ENCODE measurements around the gene PPP1CA.
A peak's percentile ranks its signal among the peaks of the same experiment; 100 is the strongest.

The PPP1CA gene

DNA sequence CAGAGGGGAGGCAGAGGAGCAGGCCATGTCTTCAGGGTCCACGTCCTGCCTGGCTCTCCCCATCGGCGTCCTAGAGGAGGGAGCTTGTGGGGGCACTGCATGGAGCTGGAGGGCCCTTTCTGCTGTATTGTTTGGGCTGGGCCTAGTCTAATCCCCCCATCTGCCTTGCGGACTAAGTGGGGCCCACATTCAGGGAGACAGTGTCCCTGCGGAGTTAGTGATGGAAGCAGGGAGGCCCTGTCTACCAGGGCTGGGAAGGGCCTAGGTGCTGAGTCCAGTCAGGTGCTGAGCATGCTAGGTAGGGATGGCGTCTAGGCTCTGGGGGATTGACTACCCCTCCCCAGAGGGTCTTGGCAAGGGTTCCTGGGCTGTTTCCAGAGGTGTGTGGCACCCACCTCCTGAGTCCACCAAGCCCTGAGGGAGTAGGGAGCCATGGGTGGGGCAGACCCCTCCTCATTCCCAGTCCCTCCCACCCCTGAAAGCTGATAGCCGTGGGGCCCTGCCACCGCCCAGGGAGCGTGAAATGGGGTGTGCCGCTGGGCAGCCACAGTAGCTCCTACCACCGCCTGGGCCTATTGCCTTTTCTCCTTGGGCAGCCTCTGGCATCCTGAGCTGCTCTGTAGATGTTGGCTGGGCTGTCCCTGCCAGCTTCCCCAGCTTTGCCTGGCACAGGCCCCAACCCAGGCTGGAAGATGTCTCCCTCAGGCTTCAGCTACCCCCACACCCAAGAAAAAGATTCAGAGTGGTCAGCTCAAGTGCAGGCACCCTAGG, 46.5 kb downstream of the PPP1CA start:
- Mint-ChIP-seq H3K27me3 (no peaks in the 10 kb centered on the region), H3K9me3 (no peaks in the 10 kb centered on the region), H3K27ac (ENCODE audit: low read depth) (no peak overlapping the region), H3K36me3 (ENCODE audit: insufficient read depth) (peaks cover 7% of the 10 kb centered on the region), H3K4me3 (no peak overlapping the region), H3K4me1 (peaks cover 47% of the 10 kb centered on the region)
- no peak for ATAC-seq (replicated peaks; ENCODE audit: extremely low read depth, poor library complexity, severe bottlenecking)
- DNase-seq (ENCODE audit: low spot score in 2 of 2), result no peak

DNA sequence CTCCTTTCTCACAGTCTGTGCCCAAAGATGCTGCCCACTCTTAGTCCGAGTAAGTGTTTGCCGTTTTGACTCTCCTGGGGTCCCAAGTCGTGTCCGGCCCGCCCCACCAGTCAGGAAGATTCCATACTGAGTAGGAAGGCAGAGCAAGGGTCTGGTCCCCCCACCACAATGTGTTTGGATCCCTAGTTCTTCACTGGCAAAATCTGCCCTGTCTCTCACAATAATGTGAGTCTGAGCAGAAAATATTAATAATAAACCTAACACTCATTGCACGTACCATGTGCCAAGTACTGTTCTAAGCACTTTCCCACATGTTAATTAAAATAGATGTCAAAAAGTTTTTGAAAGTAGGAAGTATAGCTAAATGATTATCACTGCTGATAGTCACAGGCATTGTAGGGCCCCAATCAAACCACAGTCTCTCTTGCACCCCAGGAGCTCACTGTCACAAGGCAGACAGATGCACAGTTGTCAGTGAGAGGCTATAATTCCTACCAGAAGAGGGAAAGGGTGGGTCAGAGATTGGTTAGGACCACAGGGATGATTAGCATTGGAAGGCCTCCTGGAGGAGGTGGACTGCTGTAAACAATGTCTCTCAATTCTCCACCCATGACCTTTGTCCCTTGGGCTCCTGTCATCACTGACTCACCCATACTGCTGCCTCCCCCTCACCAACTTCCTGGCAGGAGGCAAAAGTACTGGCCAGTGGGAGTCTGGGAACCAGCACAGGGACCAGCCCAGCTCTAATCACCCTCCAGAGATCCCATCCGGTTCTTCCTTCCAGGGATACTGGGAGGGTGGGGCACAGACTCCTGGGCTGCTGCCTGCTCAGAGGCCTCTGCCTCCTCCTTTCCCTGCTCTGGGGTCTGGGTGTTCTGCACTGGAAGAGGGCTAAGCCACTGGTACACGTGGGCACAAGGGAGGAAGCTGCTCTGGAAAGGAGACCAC, 47.3 kb downstream of the PPP1CA start:
- H3K9me3 Mint-ChIP-seq, result no peaks in the 10 kb centered on the region
- DNase-seq (ENCODE audit: low spot score in 2 of 2), result no peak
- peaks cover 54% of the 10 kb centered on the region for H3K4me1 Mint-ChIP-seq
- H3K27me3 Mint-ChIP-seq, result no peaks in the 10 kb centered on the region
- peak overlapping the region; percentile 98 for H3K27ac Mint-ChIP-seq (ENCODE audit: low read depth)
- H3K4me3 Mint-ChIP-seq, result peak overlapping the region; percentile 89
- peaks cover 7% of the 10 kb centered on the region for H3K36me3 Mint-ChIP-seq (ENCODE audit: insufficient read depth)
- ATAC-seq (replicated peaks; ENCODE audit: extremely low read depth, poor library complexity, severe bottlenecking), result no peak

- H3K4me1 Mint-ChIP-seq, result peaks cover 58% of the 10 kb centered on the region
- no peaks in the 10 kb centered on the region for H3K27me3 Mint-ChIP-seq
- no peaks in the 10 kb centered on the region for H3K9me3 Mint-ChIP-seq
- DNase-seq (ENCODE audit: low spot score in 2 of 2) (peak; percentile 89 to 90), ATAC-seq (replicated peaks; ENCODE audit: extremely low read depth, poor library complexity, severe bottlenecking) (peak; percentile 89)
- H3K4me3 Mint-ChIP-seq, result peak within 1 kb of the TSS; percentile 89
- H3K27ac Mint-ChIP-seq (ENCODE audit: low read depth), result peak within 1 kb of the TSS; percentile 98
- H3K36me3 Mint-ChIP-seq (ENCODE audit: insufficient read depth), result peaks cover 7% of the 10 kb centered on the region
Observed at GRCh38 chr11:67353317-67354074, 48.2 kb downstream of the PPP1CA start, which contains the start of gene POLD4. Gene POLD4 (minus strand): TSS chr11:67353546. CDS start chr11:67353399, 147 bp downstream.

DNA sequence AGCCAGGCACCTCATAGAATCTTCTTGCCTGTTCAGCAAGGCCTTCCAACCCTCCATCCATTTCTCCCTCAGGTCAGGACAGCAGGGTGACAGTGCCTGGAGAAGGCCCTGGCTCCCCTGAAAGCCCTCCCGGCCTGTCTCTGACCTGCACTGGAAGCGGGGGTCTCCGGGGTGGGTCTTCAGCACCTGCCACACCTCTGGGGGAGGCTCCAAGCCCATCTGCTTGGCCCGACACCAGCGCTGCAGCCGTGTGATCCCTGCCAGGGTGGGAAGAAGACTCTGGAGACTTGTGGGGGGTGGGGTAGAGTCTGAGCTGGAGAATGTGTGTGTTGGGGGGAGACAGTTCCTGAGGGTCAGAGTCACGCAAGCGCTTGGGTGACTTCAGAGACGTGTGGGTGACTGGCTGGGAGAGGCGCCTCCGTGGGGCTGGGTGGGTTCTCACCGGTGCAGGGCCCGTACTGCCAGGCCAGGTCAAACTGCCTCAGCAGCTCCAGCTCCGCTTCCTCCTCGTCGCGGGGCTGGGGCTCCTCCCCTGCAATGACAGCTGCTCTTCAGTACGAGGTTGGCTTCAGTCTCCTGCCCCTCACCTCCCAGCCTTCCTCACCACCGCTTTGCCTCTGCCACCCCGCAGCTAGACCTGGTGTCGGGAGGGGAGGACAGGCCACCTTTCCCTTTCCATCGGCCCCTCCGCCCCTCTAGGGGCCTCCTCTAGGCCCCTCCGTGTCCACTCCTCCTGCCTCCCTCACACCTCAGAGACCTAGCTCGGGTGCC, 48.9 kb downstream of the PPP1CA start:
- peaks cover 53% of the 10 kb centered on the region for H3K4me1 Mint-ChIP-seq
- peaks cover 7% of the 10 kb centered on the region for H3K36me3 Mint-ChIP-seq (ENCODE audit: insufficient read depth)
- peak overlapping the region; percentile 98 for H3K27ac Mint-ChIP-seq (ENCODE audit: low read depth)
- peak; percentile 74 for ATAC-seq (replicated peaks; ENCODE audit: extremely low read depth, poor library complexity, severe bottlenecking)
- DNase-seq (ENCODE audit: low spot score in 2 of 2), result no peak
- H3K27me3 Mint-ChIP-seq, result no peaks in the 10 kb centered on the region
- peak overlapping the region; percentile 89 for H3K4me3 Mint-ChIP-seq
- H3K9me3 Mint-ChIP-seq, result no peaks in the 10 kb centered on the region

DNA sequence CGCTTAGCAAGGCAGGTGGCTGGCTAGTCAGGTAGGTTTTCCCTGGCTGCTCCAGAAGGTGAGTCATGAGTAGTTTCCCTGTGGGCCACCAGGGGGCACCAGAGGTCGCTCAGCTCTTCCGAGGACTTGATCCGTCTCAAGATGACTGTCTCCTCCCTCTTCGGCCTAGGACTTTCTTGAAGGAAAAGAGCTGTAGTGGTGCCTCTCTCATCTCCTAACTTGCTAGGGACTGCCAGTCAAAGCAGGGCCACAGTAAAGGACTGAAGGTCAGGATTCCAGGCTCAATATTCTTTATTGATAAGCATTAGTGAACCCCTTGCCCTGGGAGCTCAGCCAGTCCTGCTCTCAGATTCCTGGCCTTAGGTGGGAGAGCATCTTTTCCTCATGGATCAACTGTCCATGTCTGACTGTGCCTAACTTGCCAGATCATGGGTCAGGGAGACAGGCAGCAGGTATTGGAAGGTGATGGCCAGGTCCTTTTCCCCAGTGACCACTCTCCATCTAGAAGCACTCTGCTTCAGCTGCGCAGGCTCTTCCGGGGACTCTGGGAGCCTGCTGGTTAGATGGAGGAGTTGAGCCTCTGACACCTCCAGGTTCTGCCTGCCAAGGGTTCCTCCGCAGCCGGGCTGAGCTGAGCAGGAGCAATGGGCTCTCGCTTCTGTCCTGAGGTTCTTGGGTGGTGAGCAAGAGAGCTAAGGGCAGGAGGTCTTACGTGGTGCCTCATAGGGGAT, 50.2 kb downstream of the PPP1CA start:
- H3K27me3 Mint-ChIP-seq, result no peaks in the 10 kb centered on the region
- no peak for ATAC-seq (replicated peaks; ENCODE audit: extremely low read depth, poor library complexity, severe bottlenecking)
- DNase-seq (ENCODE audit: low spot score in 2 of 2), result peak; percentile 42 to 53
- no peaks in the 10 kb centered on the region for H3K9me3 Mint-ChIP-seq
- H3K36me3 Mint-ChIP-seq (ENCODE audit: insufficient read depth), result peaks cover 7% of the 10 kb centered on the region
- peak overlapping the region; percentile 36 for H3K27ac Mint-ChIP-seq (ENCODE audit: low read depth)
- peaks cover 46% of the 10 kb centered on the region for H3K4me1 Mint-ChIP-seq
- H3K4me3 Mint-ChIP-seq, result peak overlapping the region; percentile 89

DNA sequence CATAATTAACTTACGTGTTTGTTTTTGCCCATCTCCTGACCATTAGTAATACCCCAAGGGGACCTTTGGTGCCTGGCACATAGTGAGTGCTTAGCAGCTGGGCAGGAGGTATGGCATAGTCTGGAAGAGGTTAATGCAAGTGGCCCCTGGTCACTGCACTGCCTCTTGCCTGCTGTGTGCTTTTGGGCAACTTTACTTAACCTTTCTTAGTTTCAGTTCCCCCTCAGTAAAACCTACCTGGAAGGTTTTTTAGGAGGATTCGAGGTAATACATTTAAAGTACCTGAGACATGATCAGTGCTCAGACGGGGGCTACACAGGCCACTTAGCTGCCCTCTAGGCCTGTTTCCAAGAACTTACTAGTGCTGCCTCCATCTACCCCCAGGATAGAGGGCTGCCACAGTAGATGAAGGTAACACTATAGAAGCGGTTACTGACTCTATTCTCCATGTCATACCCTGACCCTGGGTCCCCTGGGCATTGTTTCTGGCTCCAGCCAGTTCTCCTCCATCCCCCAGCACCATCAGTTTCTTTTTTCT, 51.7 kb downstream of the PPP1CA start:
- no peak for DNase-seq (ENCODE audit: low spot score in 2 of 2)
- Mint-ChIP-seq H3K36me3 (ENCODE audit: insufficient read depth) (peaks cover 6% of the 10 kb centered on the region), H3K9me3 (no peaks in the 10 kb centered on the region), H3K27me3 (no peaks in the 10 kb centered on the region), H3K27ac (ENCODE audit: low read depth) (peak overlapping the region; percentile 1), H3K4me1 (peaks cover 51% of the 10 kb centered on the region), H3K4me3 (no peak overlapping the region)
- ATAC-seq (replicated peaks; ENCODE audit: extremely low read depth, poor library complexity, severe bottlenecking), result no peak

GRCh38 chr11:67349457-67349856, 52.2 kb downstream of the PPP1CA start:
- peaks cover 45% of the 10 kb centered on the region for H3K4me1 Mint-ChIP-seq
- peaks cover 6% of the 10 kb centered on the region for H3K36me3 Mint-ChIP-seq (ENCODE audit: insufficient read depth)
- no peak for ATAC-seq (replicated peaks; ENCODE audit: extremely low read depth, poor library complexity, severe bottlenecking)
- peak overlapping the region; percentile 1 for H3K27ac Mint-ChIP-seq (ENCODE audit: low read depth)
- H3K27me3 Mint-ChIP-seq, result no peaks in the 10 kb centered on the region
- no peak overlapping the region for H3K4me3 Mint-ChIP-seq
- no peak for DNase-seq (ENCODE audit: low spot score in 2 of 2)
- no peaks in the 10 kb centered on the region for H3K9me3 Mint-ChIP-seq

DNA sequence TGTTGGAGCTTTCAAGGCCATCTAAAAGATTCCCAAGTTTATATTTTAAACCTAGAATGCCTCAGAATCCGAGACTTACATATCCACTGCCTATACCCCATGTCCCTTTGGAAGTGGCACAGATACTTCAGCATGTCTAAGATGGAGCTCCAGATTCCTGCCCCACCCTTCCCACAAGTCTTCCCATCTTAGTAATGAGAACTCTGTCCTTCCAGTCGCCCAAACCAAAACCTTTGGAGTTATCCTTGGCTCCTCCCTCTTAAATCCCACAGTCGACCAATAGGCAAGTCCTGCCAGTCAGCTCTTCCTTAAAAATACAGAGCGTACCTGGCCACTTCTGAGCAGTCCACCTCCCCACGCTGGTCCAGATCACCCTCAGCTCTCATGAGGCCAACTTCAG, 52.6 kb downstream of the PPP1CA start:
- Mint-ChIP-seq H3K9me3 (no peaks in the 10 kb centered on the region), H3K27ac (ENCODE audit: low read depth) (peak overlapping the region; percentile 1), H3K4me1 (peaks cover 41% of the 10 kb centered on the region), H3K4me3 (no peak overlapping the region), H3K36me3 (ENCODE audit: insufficient read depth) (peaks cover 6% of the 10 kb centered on the region), H3K27me3 (no peaks in the 10 kb centered on the region)
- no peak for DNase-seq (ENCODE audit: low spot score in 2 of 2)
- no peak for ATAC-seq (replicated peaks; ENCODE audit: extremely low read depth, poor library complexity, severe bottlenecking)
